NT2/D1 (cell line): ENCODE data around the gene NRXN3.

Experiments used
- SUZ12 ChIP-seq: IDR thresholded peaks from 2 replicates; pipeline ENCODE4 v1.6.1; 2011; ENCODE audit not compliant: insufficient read length, insufficient read depth; ENCODE audit errors: extremely low read depth
- YY1 ChIP-seq: IDR thresholded peaks from 2 replicates; pipeline ENCODE4 v1.6.1; 2011; ENCODE audit not compliant: insufficient read length, insufficient read depth
- ZNF274 ChIP-seq: IDR thresholded peaks from 2 replicates; pipeline ENCODE4 v1.6.1; 2011; ENCODE audit warnings: mild to moderate bottlenecking, low read depth, low read length

- no peak for TF ChIP-seq SUZ12
- no peak for TF ChIP-seq YY1
- no peak for TF ChIP-seq ZNF274
These were observed 964.2 kb downstream of the NRXN3 start for GRCh38 chr14:79134361-79134760.
